Measurements from ENCODE around the gene CHRDL2.
"Not testable (repeated sequence)": the region's sequence is repeated elsewhere in the genome, so short reads cannot be mapped to it uniquely, and the experiment has no call there.

The CHRDL2 gene

GRCh38 chr11:74669211-74670160 is 61.7 kb downstream of the CHRDL2 start:
- no peak for FAIRE-seq

- FAIRE-seq: no peak
These were observed 67.9 kb downstream of the CHRDL2 start for GRCh38 chr11:74663315-74663714.

- FAIRE-seq: no peak
These were observed 68.6 kb downstream of the CHRDL2 start for GRCh38 chr11:74662487-74663103.

- FAIRE-seq: not testable (repeated sequence)
These were observed 72.1 kb downstream of the CHRDL2 start for GRCh38 chr11:74659124-74659523.

- FAIRE-seq: no peak
These were observed 76.2 kb downstream of the CHRDL2 start for GRCh38 chr11:74654976-74655375.

- FAIRE-seq: no peak
These were observed 80.7 kb downstream of the CHRDL2 start for GRCh38 chr11:74650498-74650897.

- FAIRE-seq: no peak
These were observed 82.3 kb downstream of the CHRDL2 start for GRCh38 chr11:74648894-74649293.

GRCh38 chr11:74647831-74648230 is 83.4 kb downstream of the CHRDL2 start:
- FAIRE-seq: no peak

- no peak for FAIRE-seq
These were observed 83.8 kb downstream of the CHRDL2 start for GRCh38 chr11:74647404-74647803.

- no peak for FAIRE-seq
These were observed 84.3 kb downstream of the CHRDL2 start for GRCh38 chr11:74646954-74647353.
